BLaER1 (cell line): ENCODE data around the gene ADAMTS3.
"Not testable (repeated sequence)": the region's sequence is repeated elsewhere in the genome, so short reads cannot be mapped to it uniquely, and the experiment has no call there.

ENCODE experiments used
- H3K27ac ChIP-seq: shearing (Covaris generic); formaldehyde crosslinking; 2 replicates; pipeline ENCODE4 v1.8.1; 2022
- H3K27me3 ChIP-seq: shearing (Covaris generic); formaldehyde crosslinking; 2 replicates; pipeline ENCODE4 v1.8.1; 2022
- H3K36me3 ChIP-seq: shearing (Covaris generic); formaldehyde crosslinking; 2 replicates; pipeline ENCODE4 v1.8.1; 2022
- H3K4me1 ChIP-seq: shearing (Covaris generic); formaldehyde crosslinking; 2 replicates; pipeline ENCODE4 v1.8.1; 2022
- H3K4me2 ChIP-seq: shearing (Covaris generic); formaldehyde crosslinking; 2 replicates; pipeline ENCODE4 v1.8.1; 2022
- H3K4me3 ChIP-seq: shearing (Covaris generic); formaldehyde crosslinking; 2 replicates; pipeline ENCODE4 v1.8.1; 2022
- H3K9ac ChIP-seq: shearing (Covaris generic); formaldehyde crosslinking; 2 replicates; pipeline ENCODE4 v1.8.1; 2022
- H3K9me3 ChIP-seq: shearing (Covaris generic); formaldehyde crosslinking; 2 replicates; pipeline ENCODE4 v1.8.1; 2022
- H4K20me1 ChIP-seq: shearing (Covaris generic); formaldehyde crosslinking; 2 replicates; pipeline ENCODE4 v1.8.1; 2022
- Cebpa-rat ChIP-seq: shearing (Covaris generic); IDR thresholded peaks from 2 replicates; pipeline ENCODE4 v1.8.1; 2022

Gene ADAMTS3

GRCh38 chr4:72446353-72447055 lies 122.5 kb downstream of the ADAMTS3 start:
- Histone ChIP-seq H3K27me3 (no peaks in the 10 kb centered on the region), H3K4me2 (no peak overlapping the region), H3K27ac (no peak overlapping the region), H3K4me3 (no peak overlapping the region), H3K4me1 (no peaks in the 10 kb centered on the region), H3K9ac (no peak overlapping the region), H3K36me3 (no peaks in the 10 kb centered on the region), H4K20me1 (no peaks in the 10 kb centered on the region), H3K9me3 (no peaks in the 10 kb centered on the region)
- no peak for TF ChIP-seq Cebpa-rat

- Histone ChIP-seq H3K4me3 (no peak overlapping the region), H3K4me1 (no peaks in the 10 kb centered on the region), H3K36me3 (no peaks in the 10 kb centered on the region), H3K9me3 (no peaks in the 10 kb centered on the region), H3K27ac (no peak overlapping the region), H3K9ac (no peak overlapping the region), H3K4me2 (no peak overlapping the region), H4K20me1 (no peaks in the 10 kb centered on the region), H3K27me3 (no peaks in the 10 kb centered on the region)
- no peak for TF ChIP-seq Cebpa-rat
Measured at GRCh38 chr4:72444092-72444491, 124.9 kb downstream of the ADAMTS3 start.

- Histone ChIP-seq H3K27ac (no peak overlapping the region), H3K9me3 (no peaks in the 10 kb centered on the region), H3K27me3 (no peaks in the 10 kb centered on the region), H3K4me3 (no peak overlapping the region), H3K4me1 (no peaks in the 10 kb centered on the region), H3K9ac (no peak overlapping the region), H4K20me1 (no peaks in the 10 kb centered on the region), H3K4me2 (no peak overlapping the region), H3K36me3 (no peaks in the 10 kb centered on the region)
- no peak for TF ChIP-seq Cebpa-rat
Measured at GRCh38 chr4:72442715-72443114, 126.3 kb downstream of the ADAMTS3 start.

GRCh38 chr4:72442147-72442546 lies 126.9 kb downstream of the ADAMTS3 start:
- TF ChIP-seq Cebpa-rat, result no peak
- Histone ChIP-seq H3K27ac (no peak overlapping the region), H3K9ac (no peak overlapping the region), H3K4me3 (no peak overlapping the region), H3K36me3 (no peaks in the 10 kb centered on the region), H4K20me1 (no peaks in the 10 kb centered on the region), H3K4me1 (no peaks in the 10 kb centered on the region), H3K4me2 (no peak overlapping the region), H3K9me3 (no peaks in the 10 kb centered on the region), H3K27me3 (no peaks in the 10 kb centered on the region)

GRCh38 chr4:72440386-72440785 lies 128.6 kb downstream of the ADAMTS3 start:
- Histone ChIP-seq H3K36me3 (no peaks in the 10 kb centered on the region), H3K9me3 (no peaks in the 10 kb centered on the region), H3K4me2 (no peak overlapping the region), H3K4me1 (no peaks in the 10 kb centered on the region), H3K27me3 (no peaks in the 10 kb centered on the region), H3K27ac (no peak overlapping the region), H4K20me1 (no peaks in the 10 kb centered on the region), H3K4me3 (no peak overlapping the region), H3K9ac (no peak overlapping the region)
- TF ChIP-seq Cebpa-rat, result no peak

- no peaks in the 10 kb centered on the region for H3K36me3 ChIP-seq
- H3K27ac ChIP-seq, result no peak overlapping the region
- no peaks in the 10 kb centered on the region for H3K27me3 ChIP-seq
- H3K4me2 ChIP-seq, result no peak overlapping the region
- H3K9me3 ChIP-seq, result no peaks in the 10 kb centered on the region
- H3K9ac ChIP-seq, result no peak overlapping the region
- H4K20me1 ChIP-seq, result no peaks in the 10 kb centered on the region
- H3K4me1 ChIP-seq, result no peaks in the 10 kb centered on the region
- no peak for TF ChIP-seq Cebpa-rat
- H3K4me3 ChIP-seq, result no peak overlapping the region
Measured at GRCh38 chr4:72432975-72433374, 136.0 kb downstream of the ADAMTS3 start.

- no peak overlapping the region for H3K27ac ChIP-seq
- no peak overlapping the region for H3K4me2 ChIP-seq
Measured at GRCh38 chr4:72432282-72432681, 136.7 kb downstream of the ADAMTS3 start.

GRCh38 chr4:72430988-72431387 lies 138.0 kb downstream of the ADAMTS3 start:
- Histone ChIP-seq H3K4me3 (no peak overlapping the region), H3K27ac (no peak overlapping the region), H3K9ac (no peak overlapping the region), H3K4me1 (no peaks in the 10 kb centered on the region), H3K27me3 (no peaks in the 10 kb centered on the region), H3K9me3 (no peaks in the 10 kb centered on the region), H3K4me2 (no peak overlapping the region), H3K36me3 (no peaks in the 10 kb centered on the region), H4K20me1 (no peaks in the 10 kb centered on the region)
- no peak for TF ChIP-seq Cebpa-rat

More at GRCh38 chr4:72432282-72432681, 136.7 kb downstream of the ADAMTS3 start:
- Histone ChIP-seq H3K27me3 (no peaks in the 10 kb centered on the region), H3K36me3 (no peaks in the 10 kb centered on the region), H3K9me3 (no peaks in the 10 kb centered on the region), H3K4me1 (no peaks in the 10 kb centered on the region), H4K20me1 (no peaks in the 10 kb centered on the region), H3K9ac (no peak overlapping the region), H3K4me3 (no peak overlapping the region)
- TF ChIP-seq Cebpa-rat, result no peak

- Histone ChIP-seq H3K4me2 (no peak overlapping the region), H3K9me3 (no peaks in the 10 kb centered on the region), H3K36me3 (no peaks in the 10 kb centered on the region), H3K27me3 (no peaks in the 10 kb centered on the region), H3K4me1 (no peaks in the 10 kb centered on the region), H3K9ac (no peak overlapping the region), H3K27ac (no peak overlapping the region), H3K4me3 (no peak overlapping the region), H4K20me1 (no peaks in the 10 kb centered on the region)
- no peak for TF ChIP-seq Cebpa-rat
Measured at GRCh38 chr4:72430050-72430449, 139.0 kb downstream of the ADAMTS3 start.

GRCh38 chr4:72429397-72429889 lies 139.6 kb downstream of the ADAMTS3 start:
- H3K27me3 ChIP-seq, result no peaks in the 10 kb centered on the region
- no peak for TF ChIP-seq Cebpa-rat
- H3K4me2 ChIP-seq, result no peak overlapping the region
- H3K9me3 ChIP-seq, result no peaks in the 10 kb centered on the region
- no peak overlapping the region for H3K9ac ChIP-seq
- no peak overlapping the region for H3K4me3 ChIP-seq
- H3K4me1 ChIP-seq, result no peaks in the 10 kb centered on the region
- no peak overlapping the region for H3K27ac ChIP-seq
- no peaks in the 10 kb centered on the region for H4K20me1 ChIP-seq
- no peaks in the 10 kb centered on the region for H3K36me3 ChIP-seq

GRCh38 chr4:72427057-72427456 lies 142.0 kb downstream of the ADAMTS3 start:
- Histone ChIP-seq H3K4me3 (no peak overlapping the region), H4K20me1 (no peaks in the 10 kb centered on the region)
- TF ChIP-seq Cebpa-rat, result no peak

GRCh38 chr4:72425908-72426307 lies 143.1 kb downstream of the ADAMTS3 start:
- H3K27ac ChIP-seq, H3K4me2 ChIP-seq, H3K27me3 ChIP-seq, H3K4me3 ChIP-seq, H3K9ac ChIP-seq, H3K4me1 ChIP-seq, H4K20me1 ChIP-seq, H3K9me3 ChIP-seq, H3K36me3 ChIP-seq: not testable (repeated sequence)

More at GRCh38 chr4:72427057-72427456, 142.0 kb downstream of the ADAMTS3 start:
- no peak overlapping the region for H3K4me2 ChIP-seq
- H3K27ac ChIP-seq, result no peak overlapping the region
- H3K9ac ChIP-seq, result no peak overlapping the region
- H3K36me3 ChIP-seq, result no peaks in the 10 kb centered on the region
- no peaks in the 10 kb centered on the region for H3K9me3 ChIP-seq
- H3K27me3 ChIP-seq, result no peaks in the 10 kb centered on the region
- no peaks in the 10 kb centered on the region for H3K4me1 ChIP-seq
